Measurements from ENCODE around the gene TXNRD1.
"Not testable (repeated sequence)": the region's sequence is repeated elsewhere in the genome, so short reads cannot be mapped to it uniquely, and the experiment has no call there.

TXNRD1 gene

DNA sequence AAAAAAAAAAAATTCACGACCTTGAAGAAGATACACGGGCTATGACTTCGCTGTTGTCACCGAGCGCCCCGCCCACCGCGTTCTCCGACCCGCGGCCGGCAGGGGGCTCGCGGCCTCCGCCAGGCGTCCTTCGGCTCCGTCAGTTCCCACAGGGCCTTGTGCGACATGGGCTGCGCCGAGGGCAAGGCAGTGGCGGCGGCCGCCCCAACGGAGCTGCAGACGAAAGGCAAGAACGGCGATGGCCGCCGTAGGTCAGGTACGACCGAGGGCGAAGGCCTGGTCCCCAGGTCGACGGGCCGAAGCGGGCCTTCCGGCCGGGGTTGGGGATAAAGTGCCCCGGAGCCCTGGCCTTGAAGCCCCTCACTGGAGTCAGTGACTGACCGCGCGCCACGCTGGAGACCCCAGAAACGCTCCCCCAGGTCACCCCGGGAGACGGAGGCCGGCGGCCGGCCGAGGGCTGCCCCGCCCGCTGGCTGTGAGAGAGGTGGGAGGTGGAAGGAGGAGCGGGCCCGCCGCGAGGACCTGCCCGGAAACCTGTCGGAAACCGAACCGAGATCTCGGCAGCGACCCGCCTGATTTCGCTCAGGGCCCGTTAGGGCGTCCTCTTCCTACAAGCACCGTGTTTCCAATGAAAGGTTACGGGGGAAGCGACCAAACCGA lies at the start of gene TXNRD1:
TSS of gene TXNRD1 (plus strand) at position 142 of the 660 bp plus-strand sequence. CDS start at position 166, 24 bp downstream.
- peak; percentile 42 to 84 for DNase-seq

DNA sequence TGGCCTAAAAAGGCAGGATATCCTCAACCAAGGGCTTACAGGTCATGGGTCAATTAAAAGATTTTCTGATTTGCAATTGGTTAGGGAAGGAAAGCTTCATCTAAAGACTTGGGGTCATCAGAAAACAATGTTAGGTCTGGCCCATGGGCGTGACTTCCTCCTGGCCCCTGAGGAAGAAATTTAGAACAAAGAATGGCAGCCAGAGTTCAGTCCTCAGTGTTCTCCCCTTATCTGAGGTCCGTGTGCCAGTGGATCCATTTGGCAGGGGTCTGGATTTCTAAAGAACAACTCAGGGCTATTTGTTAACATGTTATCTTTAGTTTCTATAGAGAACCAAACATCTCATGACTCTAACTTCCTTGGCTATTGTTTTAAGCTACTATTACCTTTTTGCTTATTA lies 49.8 kb upstream of the TXNRD1 start:
- no peak for DNase-seq

DNA sequence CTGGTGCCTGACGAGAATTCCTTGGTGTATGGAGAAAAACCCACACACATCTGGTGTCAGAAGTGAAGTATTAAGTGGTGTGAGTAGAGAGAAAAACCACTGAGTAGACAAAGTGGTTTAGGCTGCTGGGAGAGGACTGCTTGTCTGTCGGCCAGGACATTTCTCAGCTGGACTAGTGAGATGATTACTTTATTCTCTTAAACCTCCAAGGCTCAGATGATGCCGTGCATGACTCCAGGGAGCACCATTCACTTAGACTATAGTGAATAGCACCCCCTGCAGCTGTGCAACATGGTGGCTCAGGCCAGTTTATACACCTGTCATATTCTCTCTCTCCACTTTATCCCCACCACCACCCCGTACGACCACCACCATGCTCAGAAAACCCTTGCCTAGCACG lies 49.1 kb upstream of the TXNRD1 start:
- no peak for DNase-seq

DNA sequence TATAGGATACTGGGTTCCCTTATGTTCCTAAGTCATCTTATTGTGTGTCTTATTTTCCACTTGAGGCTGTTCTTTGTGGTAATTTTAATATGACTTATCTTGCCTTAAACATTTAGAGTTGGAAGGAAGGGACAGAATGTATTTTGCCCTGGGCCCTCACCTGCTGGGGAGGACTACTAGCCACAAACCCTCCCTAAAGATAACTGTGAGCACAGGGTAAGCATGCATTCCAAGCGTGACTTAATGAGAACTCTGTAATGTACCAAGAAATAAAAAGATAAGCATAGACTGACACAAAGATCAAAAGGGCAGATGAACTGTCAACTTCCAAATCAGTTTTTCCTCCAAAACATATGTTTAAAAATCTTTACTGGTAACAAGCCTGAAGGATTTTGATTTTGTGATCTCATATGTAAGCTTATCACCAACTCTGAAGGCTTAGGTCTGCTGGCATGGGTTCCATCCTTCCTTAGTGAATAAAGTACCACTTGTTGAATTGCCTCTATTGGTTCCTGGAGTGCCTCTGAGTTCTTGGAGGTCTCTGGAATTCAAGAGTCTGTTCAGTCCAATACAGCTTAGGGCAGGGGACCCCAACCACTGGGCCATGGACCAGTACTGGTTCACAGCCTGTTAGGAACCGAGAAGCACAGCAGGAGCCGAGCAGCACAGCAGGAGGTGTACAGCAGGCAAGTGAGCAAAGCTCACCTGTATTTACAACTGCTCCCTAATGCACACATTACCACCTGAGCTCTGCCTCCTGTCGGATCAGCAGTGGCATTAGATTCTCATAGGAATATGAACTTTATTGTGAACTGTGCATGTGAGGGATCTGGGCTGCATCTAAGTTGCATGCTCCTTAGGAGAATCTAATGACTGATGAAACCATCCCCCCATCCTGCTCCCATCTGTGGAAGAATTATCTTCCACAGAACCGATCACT lies 47.8 kb upstream of the TXNRD1 start:
- no peak for DNase-seq

DNA sequence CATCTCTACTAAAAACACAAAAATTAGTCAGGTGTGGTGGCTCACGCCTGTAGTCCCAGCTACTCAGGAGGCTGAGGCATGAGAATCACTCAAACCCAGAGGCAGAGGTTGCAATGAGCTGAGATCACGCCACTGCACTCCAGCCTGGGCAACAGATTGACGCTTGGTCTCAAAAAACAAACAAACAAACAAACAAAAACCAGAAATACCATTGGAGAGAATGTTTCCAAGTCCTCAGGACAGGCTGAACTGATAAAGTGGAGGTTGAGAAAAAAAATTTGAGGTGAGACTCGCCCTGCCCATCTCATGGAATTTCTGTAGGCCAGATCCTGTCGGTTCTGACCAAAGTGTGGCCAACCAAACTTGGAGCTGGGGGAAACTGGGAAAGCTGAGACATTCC lies 47.0 kb upstream of the TXNRD1 start:
- DNase-seq, result no peak

DNA sequence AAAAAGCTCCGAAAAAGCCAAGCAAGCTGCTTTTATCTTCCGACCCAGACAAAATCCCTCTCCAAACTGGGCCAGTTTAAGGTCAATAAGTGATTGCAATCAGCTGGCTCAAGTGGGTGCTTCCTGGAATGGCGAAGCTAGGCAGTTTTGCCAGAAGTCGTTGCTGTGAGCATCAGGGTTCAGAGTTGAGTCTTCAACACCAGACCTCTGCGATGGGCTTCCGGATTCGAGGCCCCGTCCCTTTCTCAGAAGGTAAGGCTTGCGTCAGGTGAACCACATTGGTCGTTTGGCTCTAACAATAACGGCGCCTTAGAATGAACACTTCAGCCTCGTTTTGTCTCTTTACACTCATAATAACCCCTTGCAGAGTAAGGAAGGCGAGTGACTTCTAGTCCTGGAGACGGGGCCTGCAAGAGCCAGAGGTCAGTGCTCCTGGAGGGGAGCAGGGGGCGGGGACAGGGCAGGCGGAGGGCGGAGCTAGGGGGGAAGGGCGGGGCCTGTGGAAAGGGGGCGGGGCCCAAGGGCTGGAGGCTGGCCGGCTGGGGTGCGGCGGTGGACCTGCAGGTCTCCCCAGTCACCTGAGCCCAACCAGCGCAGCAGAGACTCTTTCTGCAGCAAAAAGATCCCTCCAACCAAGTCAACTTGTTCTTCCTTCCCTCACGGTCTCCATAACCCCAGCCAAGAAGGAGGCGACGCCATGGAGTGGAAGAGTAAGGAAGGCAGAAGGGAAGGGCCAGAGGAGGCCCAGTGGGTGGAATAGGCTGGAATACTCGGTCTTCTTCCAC lies 43.6 kb upstream of the TXNRD1 start:
- DNase-seq, result no peak

DNA sequence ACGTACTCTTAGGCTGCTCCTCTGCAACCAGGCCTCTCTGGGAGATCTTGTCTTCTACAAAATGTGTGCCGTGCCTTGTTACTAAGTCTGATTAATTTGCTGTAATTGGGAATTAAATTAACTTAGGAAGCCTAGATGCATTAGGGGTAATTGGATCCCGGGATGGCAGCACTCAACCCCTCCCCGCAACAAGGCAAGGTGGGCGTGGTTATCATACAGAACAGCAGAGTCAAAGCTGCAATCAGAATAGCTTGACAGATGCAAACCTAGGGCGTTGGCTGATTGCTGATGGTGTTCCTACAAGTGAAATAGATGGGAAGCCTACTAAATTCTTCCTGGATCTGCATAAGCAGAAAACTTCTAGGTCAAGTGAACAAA lies 43.0 kb upstream of the TXNRD1 start:
- no peak for DNase-seq

DNA sequence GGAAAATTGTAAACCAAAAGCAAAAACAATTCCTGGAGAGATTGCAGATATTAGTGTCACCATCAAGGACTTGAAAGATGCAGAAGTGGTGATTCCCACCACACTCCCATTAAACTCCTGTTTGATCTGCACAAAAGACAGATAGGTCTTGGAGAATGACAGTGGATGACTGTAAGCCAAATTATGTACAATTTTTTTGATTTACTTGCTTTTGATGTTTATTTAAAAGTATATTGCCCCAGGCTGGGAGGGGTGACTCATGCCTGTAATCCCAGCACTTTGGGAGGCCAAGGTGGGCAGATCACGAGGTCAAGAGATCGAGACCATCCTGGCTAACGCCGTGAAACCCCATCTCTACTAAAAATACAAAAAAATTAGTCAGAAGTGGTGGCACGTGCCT lies 41.8 kb upstream of the TXNRD1 start:
- DNase-seq, result not testable (repeated sequence)

DNA sequence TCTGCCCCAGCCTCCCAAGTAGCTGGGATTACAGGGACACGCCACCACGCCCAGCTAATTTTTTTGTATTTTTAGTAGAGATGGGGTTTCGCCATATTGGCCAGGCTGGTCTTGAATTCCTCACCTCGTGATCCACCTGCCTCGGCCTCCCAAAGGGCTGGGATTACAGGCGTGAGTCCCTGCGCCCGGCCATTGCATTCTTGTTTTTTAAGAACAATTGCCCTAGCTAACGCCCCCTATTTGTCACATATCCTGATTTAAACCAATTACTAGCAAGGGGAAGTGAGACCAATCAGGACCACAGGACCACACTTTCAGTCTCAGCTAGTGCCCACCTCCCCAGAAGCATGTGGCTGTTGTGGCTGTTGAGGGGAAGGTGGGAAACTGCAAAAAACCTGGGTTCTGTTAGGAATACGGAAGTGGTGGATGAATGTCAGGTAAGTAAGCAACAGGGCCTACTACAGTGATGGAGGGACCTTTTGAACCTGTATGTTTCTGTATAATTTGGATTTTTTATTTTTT lies 39.8 kb upstream of the TXNRD1 start:
- DNase-seq, result no peak

DNA sequence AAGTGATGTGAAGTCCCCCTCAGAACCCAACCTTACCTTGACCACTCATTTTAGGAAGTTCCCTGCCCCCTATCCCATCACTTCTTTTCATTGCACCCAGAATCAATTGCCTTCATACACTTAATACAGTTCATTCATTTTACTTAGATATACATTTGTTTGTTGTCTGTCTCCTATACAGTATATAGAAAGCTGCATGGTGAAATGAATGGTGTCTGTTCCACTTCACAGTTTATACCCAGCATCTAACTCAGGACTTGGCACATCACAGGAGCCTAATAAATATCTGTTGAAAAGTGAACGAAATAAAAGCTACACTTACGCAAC lies 38.3 kb upstream of the TXNRD1 start:
- DNase-seq, result no peak

DNA sequence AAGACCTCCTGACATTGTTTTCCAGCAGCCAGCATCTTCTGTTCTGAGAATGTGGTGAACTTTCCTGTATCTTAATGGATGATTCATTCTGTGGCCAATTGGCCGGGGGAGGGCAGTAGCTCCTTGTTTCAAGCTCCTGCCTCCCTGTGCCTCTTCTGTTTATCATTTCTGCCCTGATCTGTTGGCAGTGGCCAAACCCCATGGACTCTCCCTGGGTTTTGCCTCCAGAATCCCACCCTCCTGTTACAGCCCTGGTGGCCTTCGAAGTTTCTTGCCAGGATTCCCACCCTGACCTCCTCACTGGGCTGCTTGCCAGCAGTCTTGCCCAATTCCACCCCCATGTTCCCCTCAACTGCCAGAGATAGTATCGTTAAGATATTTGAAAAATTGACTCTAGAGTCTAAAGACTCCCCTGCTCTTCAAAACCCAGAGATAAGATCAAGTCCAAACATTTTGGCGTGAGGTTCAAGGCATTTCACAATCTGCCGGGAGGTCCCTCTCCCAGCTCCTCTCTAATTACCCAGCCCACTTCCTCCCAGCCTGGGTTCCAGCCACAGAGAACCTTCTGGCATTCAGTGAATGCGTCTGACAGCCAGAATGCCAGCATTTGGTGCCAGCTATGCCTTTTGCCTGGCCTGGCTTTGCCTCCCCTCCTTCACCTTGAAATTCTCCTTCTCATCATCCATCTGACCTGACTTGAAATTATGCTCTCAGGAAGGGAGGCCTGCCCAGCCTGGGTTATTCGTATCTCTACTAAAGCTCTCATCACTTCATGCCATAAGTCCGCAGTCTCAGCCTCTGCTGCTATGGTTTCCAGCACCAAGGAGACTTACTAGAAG lies 37.7 kb upstream of the TXNRD1 start:
- DNase-seq, result peak; percentile 18 to 41

DNA sequence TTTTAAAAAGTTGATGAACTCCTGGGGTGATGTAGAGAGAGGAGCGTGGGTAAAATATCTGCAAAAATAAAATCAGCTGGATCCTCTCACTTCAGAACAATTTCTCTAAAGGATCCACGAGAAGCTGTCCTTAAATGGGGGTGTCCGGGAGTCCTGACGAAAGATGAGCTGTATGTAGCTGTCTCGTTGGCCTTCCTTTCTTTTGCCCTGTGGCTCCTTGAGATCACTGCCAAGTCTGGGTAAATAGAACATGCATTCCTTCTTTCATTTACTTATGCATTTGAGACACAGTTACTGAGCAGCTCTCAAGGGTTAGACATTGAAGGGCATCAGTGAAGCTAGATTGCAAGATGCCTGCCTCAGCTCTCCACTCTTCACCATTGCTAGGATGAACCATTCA lies 35.2 kb upstream of the TXNRD1 start:
- DNase-seq, result no peak

DNA sequence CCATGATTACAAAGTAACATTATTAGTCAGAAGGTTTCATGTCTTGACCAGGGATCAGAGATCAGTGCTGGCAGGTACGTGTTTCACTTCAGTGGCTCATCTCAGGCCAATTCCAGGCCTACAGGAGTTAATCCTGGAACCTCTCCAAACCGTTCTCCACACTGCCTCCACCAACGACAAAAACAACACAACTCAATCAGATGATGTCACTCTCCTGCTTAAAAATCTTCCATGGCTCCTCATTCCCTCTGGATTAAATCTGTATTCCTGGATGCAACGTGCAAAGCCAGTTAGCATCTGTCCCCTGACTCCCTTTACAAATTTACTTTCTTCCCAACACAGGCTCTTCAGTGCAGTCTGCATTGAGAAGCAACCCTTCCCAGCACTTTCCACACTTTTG lies 34.3 kb upstream of the TXNRD1 start:
- no peak for DNase-seq

DNA sequence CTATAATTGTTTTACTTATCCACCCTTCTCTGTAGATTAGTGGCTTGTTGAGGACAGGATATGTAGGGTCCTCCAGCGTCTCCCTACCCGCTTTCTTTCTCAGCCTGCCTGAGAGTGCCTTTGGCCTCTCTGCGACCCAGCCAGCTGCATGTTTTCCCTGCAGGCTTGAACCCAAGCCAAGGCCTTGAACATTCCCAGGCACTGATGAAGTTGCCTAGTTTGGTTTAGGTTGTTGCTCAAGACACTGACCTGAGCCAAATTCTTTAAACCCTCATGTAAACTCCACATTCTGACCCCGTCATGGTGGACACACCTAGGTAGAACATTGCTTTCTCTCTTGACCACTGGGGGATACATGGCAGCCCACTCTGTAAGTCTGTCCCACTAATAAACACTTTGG lies 33.4 kb upstream of the TXNRD1 start:
- no peak for DNase-seq

DNA sequence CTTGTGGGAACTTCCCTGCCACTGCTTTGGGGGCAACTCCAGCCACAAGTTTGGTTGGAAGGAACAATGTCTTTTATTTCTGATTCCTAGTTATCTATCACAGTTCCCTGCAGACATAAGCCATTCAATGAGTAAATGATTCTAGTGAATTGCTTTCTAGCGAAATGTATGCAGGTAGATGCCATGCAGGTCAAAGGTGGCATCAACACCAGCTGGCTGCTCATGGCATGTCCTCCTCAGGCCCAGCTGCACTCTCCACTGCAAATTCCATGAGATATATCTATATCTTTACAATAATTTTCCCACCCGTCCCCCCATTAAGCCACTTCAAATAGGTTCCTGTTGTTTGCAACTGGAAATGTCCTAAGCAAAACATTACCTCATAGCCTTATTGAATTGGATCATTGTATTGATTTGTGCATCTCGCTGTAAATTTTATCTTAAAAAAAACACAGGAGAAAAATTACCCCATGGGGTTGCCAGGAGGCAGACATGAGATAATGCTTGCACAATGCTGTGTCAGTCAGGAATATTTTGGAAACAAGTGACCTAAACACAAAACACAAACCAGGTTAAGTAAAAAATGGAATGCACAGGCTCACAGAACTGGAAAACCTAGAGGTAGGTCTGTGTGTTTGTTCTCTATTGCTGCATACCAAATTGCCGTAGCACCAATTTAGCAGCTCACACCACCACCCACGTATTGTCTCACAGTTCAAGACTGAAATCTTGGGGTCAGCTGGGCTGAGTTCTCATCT lies 32.8 kb upstream of the TXNRD1 start:
- DNase-seq, result no peak

DNA sequence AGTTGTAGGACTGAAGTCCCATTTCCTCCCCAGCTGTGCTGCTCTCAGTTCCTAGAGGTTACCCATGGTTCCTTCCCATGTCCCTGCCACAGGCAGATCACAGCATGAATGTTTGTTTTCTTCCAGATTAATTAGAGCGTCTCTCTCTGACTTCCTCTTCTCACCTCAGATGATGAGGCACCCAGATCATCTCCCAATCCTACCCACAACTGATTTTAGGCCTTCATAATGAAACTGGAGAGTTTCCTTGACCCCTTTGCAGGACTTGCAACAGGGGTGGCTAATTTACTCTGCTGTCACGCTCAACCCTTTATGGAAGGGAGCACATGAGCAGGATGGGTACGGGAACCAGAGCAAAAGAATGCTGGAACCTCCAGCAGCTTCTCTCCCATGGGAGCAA lies 32.1 kb upstream of the TXNRD1 start:
- no peak for DNase-seq

DNA sequence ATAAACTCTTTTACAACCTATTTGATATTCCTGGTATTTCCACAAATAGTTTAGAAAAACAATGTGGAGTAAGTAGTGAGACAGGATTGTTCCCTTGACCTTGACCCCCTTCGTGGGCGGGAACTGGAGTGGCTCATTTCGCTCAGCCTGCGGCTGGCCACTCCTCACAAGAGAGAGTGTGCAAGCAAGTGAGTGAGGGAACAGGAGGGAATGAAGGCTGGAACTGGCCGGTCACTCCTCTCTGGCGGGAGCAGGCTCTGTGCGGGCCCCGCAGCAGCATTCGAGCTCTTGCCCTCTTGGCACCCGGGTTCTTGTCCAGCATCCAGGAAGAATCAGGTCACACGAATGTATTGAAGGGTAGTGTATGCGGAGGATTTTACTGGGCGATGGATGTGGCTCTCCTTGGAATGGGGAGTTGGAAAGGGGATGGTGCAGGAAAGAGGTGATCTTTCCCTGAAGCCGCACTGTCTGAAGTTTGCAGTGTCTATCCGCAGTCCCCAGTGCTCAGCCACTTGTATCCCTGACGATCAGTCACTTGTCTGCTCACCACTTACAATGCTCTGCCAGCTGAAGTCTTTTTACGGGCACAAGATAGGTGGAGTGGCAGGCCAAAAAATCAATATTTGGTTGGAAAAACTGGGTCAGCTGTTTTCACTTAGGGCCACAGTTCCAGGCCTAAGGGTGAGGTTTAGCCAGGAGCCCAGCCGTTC lies 28.0 kb upstream of the TXNRD1 start:
- no peak for DNase-seq

DNA sequence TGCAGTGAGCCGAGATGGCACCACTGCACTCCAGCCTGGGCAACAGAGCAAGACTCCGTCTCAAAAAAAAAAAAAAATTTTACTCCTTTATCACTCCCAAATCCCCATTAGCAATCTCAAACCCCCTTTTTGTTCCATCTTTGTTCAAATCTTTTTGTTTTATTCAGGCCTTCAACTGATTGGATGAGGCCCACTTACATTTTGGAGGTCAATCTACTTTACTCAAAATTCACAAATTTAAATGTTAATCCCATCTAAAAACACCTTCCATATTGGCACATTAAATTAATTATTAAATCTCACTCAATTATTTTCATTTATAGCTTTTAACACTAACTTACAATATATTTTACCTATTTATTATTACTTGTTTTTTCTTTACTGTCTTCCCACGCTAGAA lies 27.0 kb upstream of the TXNRD1 start:
- DNase-seq, result no peak

DNA sequence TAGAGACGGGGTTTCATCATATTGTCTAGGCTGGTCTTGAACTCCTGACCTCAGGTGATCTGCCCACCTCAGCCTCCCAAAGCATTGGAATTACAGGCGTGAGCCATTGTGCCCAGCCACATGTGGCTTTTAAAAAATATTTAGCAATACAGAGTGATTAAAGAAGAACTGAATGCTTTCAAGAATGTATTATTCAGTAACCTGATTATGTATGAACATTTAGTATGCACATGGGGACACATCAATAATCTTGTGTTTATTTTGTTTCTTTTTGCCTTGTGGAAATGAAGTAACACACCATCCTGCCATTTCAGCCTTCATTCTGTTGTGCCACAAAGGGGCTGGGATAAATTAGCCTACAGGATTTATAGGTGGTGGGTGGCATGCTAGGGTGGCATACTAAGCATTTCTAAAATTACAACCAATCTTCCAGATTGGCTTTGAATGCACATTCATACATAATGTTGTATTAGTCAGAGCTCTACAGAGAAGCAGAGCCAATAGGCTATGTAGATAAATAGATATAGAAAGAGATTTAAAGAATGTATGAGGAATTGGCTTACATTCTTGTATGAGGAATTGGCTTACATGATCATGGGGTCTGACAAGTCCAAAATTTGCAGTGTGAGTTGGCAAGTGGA lies 25.5 kb upstream of the TXNRD1 start:
- no peak for DNase-seq

DNA sequence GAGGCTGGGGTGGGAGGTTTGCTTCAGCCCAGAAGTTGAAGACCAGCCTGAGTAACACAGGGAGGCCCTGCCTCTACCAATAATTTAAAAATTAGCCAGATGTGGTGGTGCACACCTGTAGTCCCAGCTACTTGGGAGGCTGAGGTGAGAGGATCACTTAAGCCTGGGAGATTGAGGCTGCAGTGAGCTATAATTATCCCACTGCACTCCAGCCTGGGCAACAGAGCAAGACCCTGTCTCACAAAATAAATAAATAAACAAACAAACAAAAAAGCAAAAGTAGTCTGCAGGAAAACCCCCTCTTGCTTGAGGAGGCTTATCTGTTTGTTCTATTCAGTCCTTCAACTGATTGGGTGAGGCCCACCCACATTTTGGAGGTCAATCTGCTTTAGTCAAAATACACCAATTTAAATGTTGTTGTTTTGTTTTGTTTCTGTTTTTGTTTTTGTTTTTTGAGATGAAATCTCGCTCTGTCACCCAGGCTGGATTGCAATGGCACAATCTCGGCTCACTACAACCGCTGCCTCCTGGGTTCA lies 24.9 kb upstream of the TXNRD1 start:
- DNase-seq, result no peak

Measured in bone marrow (tissue), 2 donors.